Tibial nerve (tissue), 4 donors: Measurements from ENCODE around the gene LRBA. TPM values are rescaled to one million over a fixed set of nuclear protein-coding genes. Genes with fewer than 3 reads are reported as not detected.

Experiments used
- DNase-seq, 2 donors: peaks; one replicate each; pipeline ENCODE4 v3.0.0-alpha.2; 2019; ENCODE audit warnings: low spot score in 2 of 2
- H3K27ac ChIP-seq, 4 donors: fragments of 200-600 bp; sonication (generic) in 3 of 4; one replicate each; pipeline ENCODE4 v1.5.1; 2017 to 2019; ENCODE audit warnings: mild to moderate bottlenecking in 1 of 4
- H3K27me3 ChIP-seq, 2 donors: fragments of 200-600 bp; sonication (generic) in 1 of 2; one replicate each; pipeline versions ENCODE4 v1.5.1 to v1.6.0; 2017 to 2019
- H3K36me3 ChIP-seq, 3 donors: fragments of 200-600 bp; sonication (generic); one replicate each; pipeline ENCODE4 v1.5.1; 2018 to 2019
- H3K4me1 ChIP-seq, 4 donors: fragments of 200-600 bp; sonication (generic) in 3 of 4; one replicate each; pipeline ENCODE4 v1.5.1; 2017 to 2019
- H3K4me3 ChIP-seq, 4 donors: fragments of 200-600 bp; sonication (generic) in 3 of 4; one replicate each; pipeline ENCODE4 v1.5.1; 2017 to 2019; ENCODE audit warnings: mild to moderate bottlenecking in 1 of 4, moderate library complexity in 1 of 4
- H3K9me3 ChIP-seq, 4 donors: fragments of 200-600 bp; sonication (generic) in 3 of 4; one replicate each; pipeline ENCODE4 v1.5.1; 2017 to 2019
- EP300 ChIP-seq, 2 donors: sonication (generic); formaldehyde crosslinking; IDR thresholded peaks; one replicate each; pipeline ENCODE4 v1.6.1; 2017; ENCODE audit warnings: antibody characterized with exemption in 2 of 2, mild to moderate bottlenecking in 1 of 2
- POLR2A ChIP-seq, 2 donors: fragments of 450-650 bp; IDR thresholded peaks; one replicate each; pipeline ENCODE4 v1.6.1; 2017; ENCODE audit warnings: antibody characterized with exemption in 2 of 2, mild to moderate bottlenecking in 2 of 2, moderate library complexity in 2 of 2
- WGBS, 2 donors: methylation state at CpG; one replicate each; pipeline ENCODE4 v1.1.5; 2018; 5-methylcytosine and 5-hydroxymethylcytosine counted together
- total RNA-seq, 4 donors: library from RNA; depleted of rRNA; stranded (reverse); fragments of >200 nt; gene quantifications; one replicate each; pipeline ENCODE4 v1.1.0, GENCODE V29; 2016
- TF ChIP-seq, protein P1 (sequence below), 5 experiments: fragments of 200-600 bp in 3 of 5; fragments of 450-650 bp in 2 of 5; sonication (generic) in 3 of 5; IDR thresholded peaks; one replicate each; pipeline ENCODE4 v1.5.1; 2016 to 2019; ENCODE audit warnings: antibody characterized with exemption in 5 of 5, mild to moderate bottlenecking in 3 of 5, moderate library complexity in 2 of 5

LRBA gene
- total RNA-seq, 4 donors from 2014 or later = 35.4 to 43.1 (median 38.0) TPM

DNA sequence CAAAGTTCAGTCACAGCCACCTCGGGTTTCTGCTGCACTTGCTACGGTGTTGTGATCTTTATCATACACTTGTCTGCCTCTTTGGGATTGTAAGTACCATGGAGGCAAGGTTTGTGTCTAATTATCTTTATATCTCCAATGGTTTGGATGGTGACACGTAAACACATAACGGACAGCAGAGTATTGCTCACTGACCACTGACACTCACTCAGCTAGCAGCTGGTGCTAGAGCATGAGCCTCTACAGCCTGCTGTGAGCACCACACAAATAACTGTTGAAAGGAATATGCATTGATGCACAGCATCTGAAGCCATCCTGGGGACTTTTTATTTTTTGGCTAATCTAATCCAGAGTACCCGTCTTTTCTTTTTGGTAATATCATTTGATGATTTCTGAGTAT is 780.8 kb downstream of the LRBA start:
- TF ChIP-seq POLR2A (IDR thresholded peaks at IDR 0.05) (no peak), EP300 (IDR thresholded peaks at IDR 0.05) (no peak)
- TF ChIP-seq, protein P1, sequence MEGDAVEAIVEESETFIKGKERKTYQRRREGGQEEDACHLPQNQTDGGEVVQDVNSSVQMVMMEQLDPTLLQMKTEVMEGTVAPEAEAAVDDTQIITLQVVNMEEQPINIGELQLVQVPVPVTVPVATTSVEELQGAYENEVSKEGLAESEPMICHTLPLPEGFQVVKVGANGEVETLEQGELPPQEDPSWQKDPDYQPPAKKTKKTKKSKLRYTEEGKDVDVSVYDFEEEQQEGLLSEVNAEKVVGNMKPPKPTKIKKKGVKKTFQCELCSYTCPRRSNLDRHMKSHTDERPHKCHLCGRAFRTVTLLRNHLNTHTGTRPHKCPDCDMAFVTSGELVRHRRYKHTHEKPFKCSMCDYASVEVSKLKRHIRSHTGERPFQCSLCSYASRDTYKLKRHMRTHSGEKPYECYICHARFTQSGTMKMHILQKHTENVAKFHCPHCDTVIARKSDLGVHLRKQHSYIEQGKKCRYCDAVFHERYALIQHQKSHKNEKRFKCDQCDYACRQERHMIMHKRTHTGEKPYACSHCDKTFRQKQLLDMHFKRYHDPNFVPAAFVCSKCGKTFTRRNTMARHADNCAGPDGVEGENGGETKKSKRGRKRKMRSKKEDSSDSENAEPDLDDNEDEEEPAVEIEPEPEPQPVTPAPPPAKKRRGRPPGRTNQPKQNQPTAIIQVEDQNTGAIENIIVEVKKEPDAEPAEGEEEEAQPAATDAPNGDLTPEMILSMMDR (IDR thresholded peaks at IDR 0.05) = no peak
- Histone ChIP-seq H3K4me1 (peaks cover 0 to 19% (median 4%) of the 10 kb centered on the region in 4 donors), H3K36me3 (peaks cover 0 to 24% (median 0%) of the 10 kb centered on the region in 3 donors), H3K27ac (no peak overlapping the region), H3K4me3 (no peak overlapping the region), H3K9me3 (no peaks in the 10 kb centered on the region), H3K27me3 (no peaks in the 10 kb centered on the region)
- DNase-seq = no peak
- 94 to 98% methylated on average over 5 of the region's 5 CpGs for WGBS, 2 donors

DNA sequence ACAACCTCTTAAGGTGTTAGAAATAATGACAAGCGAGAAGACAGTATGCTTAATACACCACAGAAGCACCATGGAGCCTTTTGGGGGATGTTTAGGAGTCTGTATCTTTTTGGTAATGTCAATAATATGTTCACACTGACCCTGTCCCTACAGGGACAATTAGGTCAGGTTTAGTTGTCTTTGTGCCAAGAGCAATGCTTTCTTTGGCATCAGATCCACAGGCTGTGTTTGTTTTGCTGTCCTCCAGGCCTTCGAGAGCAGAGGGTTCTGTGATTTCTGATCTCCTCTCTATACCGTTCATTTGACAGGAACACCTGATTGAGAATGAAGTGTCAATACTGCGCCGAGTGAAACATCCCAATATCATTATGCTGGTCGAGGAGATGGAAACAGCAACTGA is 783.1 kb downstream of the LRBA start:
- peaks cover 0 to 24% (median 0%) of the 10 kb centered on the region in 3 donors for H3K36me3 ChIP-seq
- no peaks in the 10 kb centered on the region for H3K27me3 ChIP-seq
- TF ChIP-seq EP300 (IDR thresholded peaks at IDR 0.05) (no peak), POLR2A (IDR thresholded peaks at IDR 0.05) (no peak)
- TF ChIP-seq, protein P1 (IDR thresholded peaks at IDR 0.05) = no peak
- no peak overlapping the region for H3K4me3 ChIP-seq
- H3K27ac ChIP-seq = no peak overlapping the region
- 64 to 71% methylated on average over 6 of the region's 6 CpGs for WGBS, 2 donors
- H3K9me3 ChIP-seq = no peaks in the 10 kb centered on the region
- peaks cover 0 to 13% (median 4%) of the 10 kb centered on the region in 4 donors for H3K4me1 ChIP-seq
- no peak for DNase-seq

DNA sequence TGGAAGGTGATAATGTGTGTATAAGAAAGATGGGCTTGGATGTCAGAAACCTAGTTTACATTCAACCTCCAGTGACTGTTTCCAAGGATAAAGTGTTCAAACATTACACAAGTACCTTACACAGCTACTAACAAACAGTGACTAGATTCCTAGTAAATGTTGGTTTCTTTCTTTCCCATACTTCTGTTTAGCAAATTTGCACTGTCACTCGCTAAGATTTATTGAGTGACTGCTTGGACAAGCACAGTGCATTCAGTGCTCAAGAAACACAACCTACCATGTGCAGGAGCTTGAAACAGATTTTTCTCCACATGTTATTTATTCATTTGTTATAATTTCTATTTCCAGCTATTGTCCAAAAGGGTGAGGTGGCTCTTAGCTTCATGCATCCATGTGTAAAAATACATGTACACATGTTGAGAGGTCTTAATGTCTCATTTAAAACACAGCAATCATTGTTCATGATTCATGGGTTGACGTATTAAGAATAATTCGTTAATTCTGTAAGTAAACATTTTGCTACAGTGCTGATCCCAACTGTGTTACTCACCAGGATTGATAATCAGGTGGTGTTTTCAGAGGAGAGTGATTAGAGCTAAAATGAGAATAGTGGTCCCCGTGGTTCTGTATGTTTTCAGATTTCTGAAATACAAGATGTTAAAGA is 783.8 kb downstream of the LRBA start:
- DNase-seq = no peak
- no peaks in the 10 kb centered on the region for H3K9me3 ChIP-seq
- peaks cover 0 to 6% (median under 1%) of the 10 kb centered on the region in 4 donors for H3K4me1 ChIP-seq
- TF ChIP-seq EP300 (IDR thresholded peaks at IDR 0.05) = no peak
- TF ChIP-seq, protein P1 (IDR thresholded peaks at IDR 0.05) = no peak
- no peak for TF ChIP-seq POLR2A (IDR thresholded peaks at IDR 0.05)
- H3K36me3 ChIP-seq = peaks cover 0 to 24% (median 0%) of the 10 kb centered on the region in 3 donors
- no peak overlapping the region for H3K27ac ChIP-seq
- 85 to 86% methylated on average over 4 of the region's 4 CpGs for WGBS, 2 donors
- H3K4me3 ChIP-seq = no peak overlapping the region
- no peaks in the 10 kb centered on the region for H3K27me3 ChIP-seq

DNA sequence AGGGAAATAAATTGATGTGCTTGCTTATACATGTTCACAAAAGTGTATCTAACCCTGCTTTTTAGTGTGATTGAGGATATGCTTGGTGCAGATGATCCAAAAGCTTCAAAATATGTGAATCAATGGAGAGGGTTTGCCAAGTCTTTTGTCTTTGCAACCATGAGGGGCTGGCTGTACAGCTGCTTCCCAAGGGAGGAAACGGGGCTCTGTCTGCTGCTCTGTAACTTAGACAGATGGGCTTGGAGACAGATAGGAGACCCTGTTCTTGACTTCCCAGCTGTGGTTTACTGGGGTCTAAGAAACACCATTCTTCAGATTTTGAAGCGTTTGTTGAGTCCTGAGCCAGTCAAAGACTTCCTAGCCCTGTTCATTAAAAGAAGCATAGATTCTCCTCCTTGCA is 784.5 kb downstream of the LRBA start:
- no peak overlapping the region for H3K27ac ChIP-seq
- no peak for DNase-seq
- H3K4me1 ChIP-seq = no peaks in the 10 kb centered on the region
- TF ChIP-seq POLR2A (IDR thresholded peaks at IDR 0.05) (no peak), EP300 (IDR thresholded peaks at IDR 0.05) (no peak)
- TF ChIP-seq, protein P1 (IDR thresholded peaks at IDR 0.05) = no peak
- 89 to 92% methylated on average over 2 of the region's 2 CpGs for WGBS, 2 donors
- H3K36me3 ChIP-seq = peaks cover 0 to 24% (median 0%) of the 10 kb centered on the region in 3 donors
- no peaks in the 10 kb centered on the region for H3K27me3 ChIP-seq
- no peaks in the 10 kb centered on the region for H3K9me3 ChIP-seq
- no peak overlapping the region for H3K4me3 ChIP-seq

DNA sequence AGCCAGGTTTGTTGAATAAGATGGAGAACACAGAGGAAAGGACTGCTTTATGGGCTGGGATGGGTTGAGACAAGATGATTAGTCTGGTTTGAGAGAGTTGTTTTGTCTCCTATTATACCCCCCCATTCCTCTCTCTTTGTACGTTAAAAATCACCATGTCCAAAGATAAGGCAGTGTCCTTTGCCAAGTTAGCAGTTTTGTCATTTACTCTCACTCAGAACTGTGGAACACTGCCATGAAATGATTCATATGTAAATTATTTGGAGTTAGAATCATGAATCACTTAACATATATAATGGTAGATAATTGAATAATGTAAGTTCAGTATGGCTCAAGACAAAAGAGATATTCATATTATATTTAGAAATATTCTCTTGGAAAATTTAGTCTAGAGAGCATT is 785.6 kb downstream of the LRBA start:
- no peaks in the 10 kb centered on the region for H3K4me1 ChIP-seq
- H3K27ac ChIP-seq = no peak overlapping the region
- 24 to 40% methylated on average over 1 of the region's 1 CpG for WGBS, 2 donors
- no peak for DNase-seq
- H3K36me3 ChIP-seq = peaks cover 0 to 20% (median 0%) of the 10 kb centered on the region in 3 donors
- H3K27me3 ChIP-seq = no peaks in the 10 kb centered on the region
- H3K4me3 ChIP-seq = no peak overlapping the region
- H3K9me3 ChIP-seq = no peaks in the 10 kb centered on the region
- TF ChIP-seq EP300 (IDR thresholded peaks at IDR 0.05) (no peak), POLR2A (IDR thresholded peaks at IDR 0.05) (no peak)
- TF ChIP-seq, protein P1 (IDR thresholded peaks at IDR 0.05) = no peak
